Left forelimb (tissue), 1 donor: ENCODE measurements around the gene ZNF215.
A peak's percentile ranks its signal among the peaks of the same experiment; 100 is the strongest.
"Not testable (repeated sequence)": the region's sequence is repeated elsewhere in the genome, so short reads cannot be mapped to it uniquely, and the experiment has no call there.

ENCODE experiments used
- DNase-seq: peaks from one replicate; pipeline ENCODE4 v3.0.0-alpha.2; 2018; ENCODE audit warnings: low spot score

The ZNF215 gene

GRCh38 chr11:6926208-6927029, at the start of gene ZNF215:
ZNF215 (plus strand) TSS chr11:6926426; CDS start chr11:6932273, 5,847 bp downstream.
- peak; percentile 85 for DNase-seq

GRCh38 chr11:6876914-6877313, 49.3 kb upstream of the ZNF215 start:
- DNase-seq, result no peak

- no peak for DNase-seq
Measured at GRCh38 chr11:6882751-6883150, 43.5 kb upstream of the ZNF215 start.

- DNase-seq, result not testable (repeated sequence)
Measured at GRCh38 chr11:6887711-6888110, 38.5 kb upstream of the ZNF215 start.

- DNase-seq, result no peak
Measured at GRCh38 chr11:6888830-6889229, 37.4 kb upstream of the ZNF215 start.

GRCh38 chr11:6889835-6890234, 36.4 kb upstream of the ZNF215 start:
- no peak for DNase-seq

- DNase-seq, result no peak
Measured at GRCh38 chr11:6892400-6892799, 33.8 kb upstream of the ZNF215 start, which contains the start of gene OR2D2. OR2D2 (minus strand) TSS chr11:6892500; CDS start chr11:6892500, 0 bp downstream.

- no peak for DNase-seq
Measured at GRCh38 chr11:6894097-6894496, 32.1 kb upstream of the ZNF215 start.

- no peak for DNase-seq
Measured at GRCh38 chr11:6895010-6895409, 31.2 kb upstream of the ZNF215 start.

GRCh38 chr11:6898911-6899310, 27.3 kb upstream of the ZNF215 start:
- DNase-seq, result no peak

GRCh38 chr11:6900327-6900999, 25.8 kb upstream of the ZNF215 start:
- no peak for DNase-seq

GRCh38 chr11:6904804-6905203, 21.4 kb upstream of the ZNF215 start:
- not testable (repeated sequence) for DNase-seq

GRCh38 chr11:6911378-6911777, 14.8 kb upstream of the ZNF215 start:
- no peak for DNase-seq

- no peak for DNase-seq
Measured at GRCh38 chr11:6911948-6912347, 14.3 kb upstream of the ZNF215 start.

- DNase-seq, result no peak
Measured at GRCh38 chr11:6919698-6920097, 6.5 kb upstream of the ZNF215 start.

- no peak for DNase-seq
Measured at GRCh38 chr11:6920702-6921101, 5.5 kb upstream of the ZNF215 start, which contains the start of gene OR2D3. OR2D3 (plus strand) TSS chr11:6921002; CDS start chr11:6921002, 0 bp downstream.

- no peak for DNase-seq
Measured at GRCh38 chr11:6925007-6925577, 1.1 kb upstream of the ZNF215 start.

- DNase-seq, result no peak
Measured at GRCh38 chr11:6925636-6926207, 504 bp upstream of the ZNF215 start.

- no peak for DNase-seq
Measured at GRCh38 chr11:6927030-6927617, 898 bp downstream of the ZNF215 start.

GRCh38 chr11:6928916-6929315, 2.7 kb downstream of the ZNF215 start:
- no peak for DNase-seq

GRCh38 chr11:6931146-6931713, 5.0 kb downstream of the ZNF215 start:
- DNase-seq, result no peak

- DNase-seq, result no peak
Measured at GRCh38 chr11:6932145-6932544, 5.9 kb downstream of the ZNF215 start.
